AG10803 (cell line): ENCODE measurements around the gene VIPAS39.

Experiments used
- DNase-seq: peaks from one replicate; pipeline ENCODE4 v3.0.0; 2010; ENCODE audit warnings: low read depth
- H3K4me3 ChIP-seq: 2 replicates; pipeline ENCODE4 v1.5.1; 2011; ENCODE audit warnings: mild to moderate bottlenecking, low read length, control low read depth
- TF ChIP-seq, protein P1 (sequence below): conservative IDR thresholded peaks from 2 replicates; pipeline ENCODE4 v1.5.1; 2011; ENCODE audit warnings: mild to moderate bottlenecking, low read length, control low read depth, inconsistent platforms

The VIPAS39 gene

DNA sequence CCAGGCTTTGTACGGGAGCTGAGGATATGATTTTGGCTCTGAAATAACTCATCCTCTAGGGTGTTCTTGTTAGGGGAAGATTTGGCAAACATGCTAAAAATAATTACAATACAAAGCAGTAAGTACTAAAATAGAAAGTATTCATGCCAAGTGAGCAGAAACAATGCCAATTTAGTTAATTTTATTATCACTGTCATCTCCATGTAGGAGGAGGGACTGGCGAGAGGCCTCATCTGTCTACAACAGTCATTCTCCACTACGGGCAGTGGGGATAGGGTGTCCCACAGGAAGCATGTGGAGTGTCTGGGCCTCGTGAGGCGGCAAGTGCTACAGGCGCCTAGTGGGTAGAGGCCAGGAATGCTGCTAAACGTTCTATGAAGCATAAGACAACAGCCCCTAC is 37.9 kb upstream of the VIPAS39 start:
- no peak for DNase-seq
- no peak overlapping the region for H3K4me3 ChIP-seq
- TF ChIP-seq, protein P1, sequence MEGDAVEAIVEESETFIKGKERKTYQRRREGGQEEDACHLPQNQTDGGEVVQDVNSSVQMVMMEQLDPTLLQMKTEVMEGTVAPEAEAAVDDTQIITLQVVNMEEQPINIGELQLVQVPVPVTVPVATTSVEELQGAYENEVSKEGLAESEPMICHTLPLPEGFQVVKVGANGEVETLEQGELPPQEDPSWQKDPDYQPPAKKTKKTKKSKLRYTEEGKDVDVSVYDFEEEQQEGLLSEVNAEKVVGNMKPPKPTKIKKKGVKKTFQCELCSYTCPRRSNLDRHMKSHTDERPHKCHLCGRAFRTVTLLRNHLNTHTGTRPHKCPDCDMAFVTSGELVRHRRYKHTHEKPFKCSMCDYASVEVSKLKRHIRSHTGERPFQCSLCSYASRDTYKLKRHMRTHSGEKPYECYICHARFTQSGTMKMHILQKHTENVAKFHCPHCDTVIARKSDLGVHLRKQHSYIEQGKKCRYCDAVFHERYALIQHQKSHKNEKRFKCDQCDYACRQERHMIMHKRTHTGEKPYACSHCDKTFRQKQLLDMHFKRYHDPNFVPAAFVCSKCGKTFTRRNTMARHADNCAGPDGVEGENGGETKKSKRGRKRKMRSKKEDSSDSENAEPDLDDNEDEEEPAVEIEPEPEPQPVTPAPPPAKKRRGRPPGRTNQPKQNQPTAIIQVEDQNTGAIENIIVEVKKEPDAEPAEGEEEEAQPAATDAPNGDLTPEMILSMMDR: no peak

DNA sequence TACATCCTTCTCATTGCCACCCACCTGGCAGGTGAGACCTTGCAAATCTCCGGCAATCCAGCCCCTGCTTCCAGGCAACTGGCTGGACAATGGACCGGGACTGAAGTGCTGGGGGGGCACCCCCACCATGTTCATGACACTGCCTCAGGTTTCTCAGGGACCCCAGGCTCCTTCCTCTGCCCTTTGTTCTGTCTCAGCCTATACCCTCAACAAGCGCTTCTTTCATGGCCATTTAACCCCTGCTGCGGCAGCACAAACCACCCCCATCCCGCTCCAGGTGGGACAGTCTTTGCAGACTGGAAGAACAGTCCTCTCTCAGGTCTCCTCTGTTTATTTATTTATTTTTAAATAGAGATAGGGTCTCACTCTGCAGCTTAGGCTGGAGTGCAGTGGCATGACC is 33.7 kb upstream of the VIPAS39 start:
- TF ChIP-seq, protein P1: no peak
- DNase-seq: no peak
- no peak overlapping the region for H3K4me3 ChIP-seq

DNA sequence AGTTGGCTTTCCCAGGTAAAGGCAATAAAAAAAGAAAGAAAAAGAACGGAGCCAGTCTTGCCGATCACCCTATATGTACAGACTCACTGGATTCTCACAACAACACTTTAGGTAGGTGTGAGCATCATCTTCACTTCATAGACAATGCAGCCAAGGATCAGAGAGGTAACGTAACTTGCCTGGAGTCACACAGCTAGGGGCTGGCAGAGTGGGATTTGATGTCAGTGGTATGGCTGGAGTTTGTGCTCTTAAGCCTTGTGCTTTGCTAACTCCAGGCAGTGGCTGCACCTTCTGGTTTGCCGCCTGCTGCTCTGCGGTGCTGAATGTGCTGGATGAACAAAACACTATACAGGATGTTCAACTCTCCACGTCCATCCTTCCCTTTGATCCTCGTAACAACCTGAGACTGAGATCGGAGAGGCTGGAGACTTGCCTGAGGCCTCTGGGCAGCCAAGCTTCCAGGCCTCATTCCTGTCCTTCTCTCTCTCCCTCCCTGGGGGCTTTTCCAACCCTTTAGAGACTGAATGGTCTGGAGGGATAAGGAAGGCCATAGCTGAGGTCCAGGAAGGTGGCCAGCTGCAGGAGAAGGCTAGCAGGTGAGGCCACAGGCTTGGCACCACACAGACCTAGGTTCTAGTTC is 33.1 kb upstream of the VIPAS39 start:
- no peak overlapping the region for H3K4me3 ChIP-seq
- TF ChIP-seq, protein P1: no peak
- DNase-seq: no peak

DNA sequence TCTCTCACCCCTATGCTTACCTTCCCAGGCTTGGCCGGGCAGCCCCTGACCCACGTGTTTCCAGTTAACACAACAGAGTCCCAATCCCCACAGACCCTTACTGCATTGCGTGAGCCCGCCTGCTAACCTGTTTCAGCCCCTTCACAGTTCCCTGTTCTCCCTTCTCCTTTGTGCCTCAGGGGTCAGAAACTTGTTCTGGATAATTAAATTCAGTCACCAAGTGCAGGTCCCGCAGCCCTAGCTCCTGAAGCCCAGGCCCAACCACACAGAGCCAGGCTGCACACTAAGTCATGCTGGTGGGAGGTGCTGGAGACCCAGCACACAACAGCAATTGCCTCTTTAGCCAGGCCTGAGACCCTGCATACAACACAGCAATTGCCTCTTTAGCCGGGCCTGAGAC is 31.6 kb upstream of the VIPAS39 start:
- TF ChIP-seq, protein P1: no peak
- DNase-seq: no peak
- no peak overlapping the region for H3K4me3 ChIP-seq

DNA sequence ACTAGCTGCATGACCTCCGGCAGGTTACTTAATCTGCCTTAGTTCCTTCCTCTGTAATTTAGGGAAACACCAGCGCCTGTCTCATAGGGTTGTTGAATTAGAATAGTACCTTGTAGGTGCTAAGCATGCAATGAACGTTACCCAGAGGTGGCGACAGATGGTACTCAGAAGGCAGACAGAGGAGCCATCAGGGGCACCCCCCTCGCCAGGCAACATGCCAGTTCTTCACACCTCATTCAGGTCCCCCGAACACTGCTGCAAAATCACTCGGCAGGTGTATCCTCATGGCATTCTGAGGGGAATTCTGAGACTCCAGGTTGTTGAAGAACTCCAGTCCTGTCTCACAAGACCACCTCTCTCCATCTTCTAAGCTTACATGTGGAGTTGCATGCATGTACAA is 31.2 kb upstream of the VIPAS39 start:
- H3K4me3 ChIP-seq: no peak overlapping the region
- DNase-seq: no peak
- TF ChIP-seq, protein P1: no peak

DNA sequence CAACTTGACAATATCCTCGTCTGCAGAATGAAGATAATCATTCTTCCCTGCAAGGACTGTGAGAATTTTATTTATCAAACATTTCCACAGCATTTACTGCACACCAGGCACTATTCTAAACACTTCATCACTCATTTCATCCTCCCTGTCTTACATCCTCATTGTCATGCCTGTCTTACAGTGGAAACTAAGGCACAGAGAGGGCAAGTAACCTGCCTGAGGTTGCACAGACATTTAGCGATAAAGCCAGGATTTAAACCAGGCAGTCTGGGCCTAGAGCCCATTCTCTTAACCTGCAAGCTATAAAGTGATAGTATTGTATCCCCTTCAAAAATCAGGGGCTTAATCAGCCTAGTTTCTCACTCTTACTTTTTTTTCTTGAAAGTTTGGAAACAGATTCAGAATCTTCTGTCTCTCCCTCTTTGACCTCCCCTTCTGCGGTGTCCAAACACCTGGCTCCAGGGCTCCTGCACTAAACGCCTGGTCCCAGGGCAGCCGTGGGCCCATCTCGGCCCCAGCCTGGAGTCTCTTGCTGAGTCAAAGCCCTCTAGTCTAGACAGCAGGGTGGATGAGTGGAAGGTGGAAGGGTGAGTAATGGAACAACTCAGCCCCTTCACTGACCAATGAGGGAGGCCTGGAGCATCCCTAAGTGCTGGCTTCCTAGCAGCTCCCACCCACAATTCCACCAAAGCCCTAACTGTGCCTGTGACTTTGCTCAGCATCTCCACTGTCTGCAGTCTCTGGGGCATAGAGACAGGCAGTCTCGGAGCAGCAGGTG is 28.7 kb upstream of the VIPAS39 start:
- DNase-seq: peak; percentile 47
- TF ChIP-seq, protein P1: no peak
- H3K4me3 ChIP-seq: no peak overlapping the region

DNA sequence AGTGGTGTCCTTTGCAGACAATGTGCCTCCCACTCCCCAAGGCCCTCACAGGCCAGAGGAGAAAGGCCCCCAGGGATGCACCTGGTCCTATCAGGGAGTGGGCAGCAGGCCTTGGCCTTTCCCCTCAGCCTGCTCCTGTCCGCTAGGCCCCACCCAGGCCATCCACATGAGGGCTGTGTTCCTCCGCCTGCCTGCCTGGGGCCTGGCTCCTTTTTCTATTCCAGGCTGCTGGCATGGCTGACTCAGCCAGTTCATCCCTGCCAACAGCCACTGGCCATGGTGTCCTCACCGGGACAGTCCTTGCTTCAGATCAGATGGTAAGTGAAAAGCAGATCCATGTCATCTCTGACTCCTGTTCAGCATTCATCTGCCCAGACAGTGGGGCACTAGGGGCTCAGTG is 27.9 kb upstream of the VIPAS39 start:
- H3K4me3 ChIP-seq: no peak overlapping the region
- DNase-seq: peak; percentile 17
- TF ChIP-seq, protein P1: no peak
